Activated naive CD8-positive, alpha-beta T cell treated with anti-CD3 and anti-CD28 coated beads, Interleukin-2, amount 50 U/mL, for 24 hours (primary cell): Measurements from ENCODE around the gene KRTAP10-6.
"Not testable (repeated sequence)": the region's sequence is repeated elsewhere in the genome, so short reads cannot be mapped to it uniquely, and the experiment has no call there.

Experiments used
- ATAC-seq: fragments of 150-1000 bp; cut with Tn5 transposase; one replicate; pipeline ENCODE4 v1.10.0; 2021
- DNase-seq: peaks from one replicate; pipeline ENCODE4 v3.0.0; 2021
- H3K27ac Mint-ChIP-seq: one replicate; pipeline ENCODE4 v1.8.0; 2021; ENCODE audit warnings: mild to moderate bottlenecking, mixed read lengths
- H3K27me3 Mint-ChIP-seq: one replicate; pipeline ENCODE4 v1.8.0; 2021; ENCODE audit warnings: mixed read lengths
- H3K36me3 Mint-ChIP-seq: one replicate; pipeline ENCODE4 v1.8.0; 2021; ENCODE audit warnings: low read depth, mixed read lengths
- H3K4me1 Mint-ChIP-seq: one replicate; pipeline ENCODE4 v1.8.0; 2021; ENCODE audit warnings: mixed read lengths
- H3K4me3 Mint-ChIP-seq: one replicate; pipeline ENCODE4 v1.8.0; 2021; ENCODE audit warnings: mild to moderate bottlenecking, moderate library complexity, mixed read lengths
- H3K9me3 Mint-ChIP-seq: one replicate; pipeline ENCODE4 v1.8.0; 2021; ENCODE audit warnings: mixed read lengths

Gene KRTAP10-6

DNA sequence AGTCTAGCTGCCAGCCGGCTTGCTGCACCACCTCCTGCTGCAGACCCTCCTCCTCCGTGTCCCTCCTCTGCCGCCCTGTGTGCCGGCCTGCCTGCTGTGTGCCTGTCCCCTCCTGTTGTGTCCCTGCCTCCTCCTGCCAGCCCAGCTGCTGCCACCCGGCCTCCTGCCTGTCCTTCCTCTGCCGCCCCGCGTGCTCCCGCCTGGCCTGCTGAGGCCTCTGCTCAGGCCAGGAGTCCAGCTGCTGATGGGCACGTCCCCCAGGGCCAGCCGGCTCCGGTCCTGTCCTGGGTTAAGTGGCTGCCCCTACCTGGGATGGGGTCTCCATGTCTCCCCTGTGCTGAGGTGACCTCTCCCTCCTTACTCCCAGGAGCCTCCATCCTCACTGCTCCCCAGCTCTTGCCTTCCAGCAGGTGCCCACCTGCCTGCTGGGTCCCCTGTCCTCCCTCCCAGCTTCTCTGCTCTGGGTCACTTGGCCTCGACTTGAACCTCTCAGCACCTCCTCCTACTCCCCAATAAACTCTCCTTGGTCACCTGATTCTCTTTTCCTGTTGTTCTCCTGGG lies 20.4 kb upstream of the KRTAP10-6 start:
- Mint-ChIP-seq H3K4me1 (peaks cover 16% of the 10 kb centered on the region), H3K36me3 (peaks cover 3% of the 10 kb centered on the region), H3K27me3 (no peaks in the 10 kb centered on the region), H3K27ac (no peak overlapping the region), H3K4me3 (no peak overlapping the region), H3K9me3 (peaks cover 19% of the 10 kb centered on the region)
- no peak for DNase-seq
- ATAC-seq, result no peak

DNA sequence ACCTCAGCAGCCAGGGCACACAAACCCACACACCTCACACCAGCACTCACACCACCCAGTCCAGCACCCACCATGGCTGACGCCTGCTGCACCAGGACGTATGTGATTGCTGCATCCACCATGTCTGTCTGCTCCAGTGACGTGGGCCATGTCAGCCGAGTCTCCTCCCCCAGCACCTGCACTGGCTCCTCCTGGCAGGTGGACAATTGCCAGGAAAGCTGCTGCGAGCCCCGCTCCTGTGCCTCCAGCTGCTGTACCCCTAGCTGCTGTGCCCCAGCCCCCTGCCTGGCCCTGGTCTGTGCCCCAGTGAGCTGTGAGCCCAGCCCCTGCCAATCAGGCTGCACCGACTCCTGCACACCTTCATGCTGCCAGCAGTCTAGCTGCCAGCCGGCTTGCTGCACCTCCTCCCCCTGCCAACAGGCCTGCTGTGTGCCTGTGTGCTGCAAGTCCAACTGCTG lies 19.8 kb upstream of the KRTAP10-6 start, which contains the start of gene KRTAP10-8:
Gene KRTAP10-8 (plus strand): TSS at position 51 of the 458 bp plus-strand sequence. CDS start 22 bp downstream, at position 73.
- Mint-ChIP-seq H3K9me3 (peaks cover 19% of the 10 kb centered on the region), H3K4me1 (peaks cover 9% of the 10 kb centered on the region), H3K27ac (no peak within 1 kb of the TSS), H3K27me3 (no peaks in the 10 kb centered on the region), H3K4me3 (no peak within 1 kb of the TSS), H3K36me3 (peaks cover 3% of the 10 kb centered on the region)
- ATAC-seq (no peak), DNase-seq (no peak)

DNA sequence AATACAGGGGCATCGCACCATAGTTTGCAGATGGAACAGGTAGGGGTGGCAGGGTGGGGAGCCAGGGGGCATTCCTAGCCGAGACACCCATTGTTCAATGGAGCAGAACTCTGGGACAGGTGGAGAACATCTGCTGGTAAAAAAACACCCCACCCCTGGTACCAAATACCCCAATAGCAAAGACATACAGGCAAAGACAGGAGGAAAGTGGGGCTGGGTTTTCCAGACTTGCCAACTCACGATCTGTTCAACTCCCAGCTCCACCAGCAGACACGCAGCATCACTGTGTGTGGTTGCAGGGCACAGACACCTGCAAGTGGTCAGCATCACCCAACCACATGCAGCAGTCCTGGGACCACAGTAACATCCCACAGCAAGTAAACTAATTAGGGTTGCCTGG lies 19.2 kb upstream of the KRTAP10-6 start:
- Mint-ChIP-seq H3K4me3 (no peak overlapping the region), H3K9me3 (peaks cover 19% of the 10 kb centered on the region), H3K4me1 (peaks cover 6% of the 10 kb centered on the region), H3K27ac (no peak overlapping the region), H3K36me3 (peaks cover 3% of the 10 kb centered on the region), H3K27me3 (no peaks in the 10 kb centered on the region)
- DNase-seq (no peak), ATAC-seq (no peak)

- H3K4me1 Mint-ChIP-seq, H3K4me3 Mint-ChIP-seq, DNase-seq, ATAC-seq, H3K27ac Mint-ChIP-seq, H3K36me3 Mint-ChIP-seq, H3K27me3 Mint-ChIP-seq: not testable (repeated sequence)
- peaks cover 19% of the 10 kb centered on the region for H3K9me3 Mint-ChIP-seq
These were observed 18.0 kb upstream of the KRTAP10-6 start for GRCh38 chr21:44610157-44610843.

DNA sequence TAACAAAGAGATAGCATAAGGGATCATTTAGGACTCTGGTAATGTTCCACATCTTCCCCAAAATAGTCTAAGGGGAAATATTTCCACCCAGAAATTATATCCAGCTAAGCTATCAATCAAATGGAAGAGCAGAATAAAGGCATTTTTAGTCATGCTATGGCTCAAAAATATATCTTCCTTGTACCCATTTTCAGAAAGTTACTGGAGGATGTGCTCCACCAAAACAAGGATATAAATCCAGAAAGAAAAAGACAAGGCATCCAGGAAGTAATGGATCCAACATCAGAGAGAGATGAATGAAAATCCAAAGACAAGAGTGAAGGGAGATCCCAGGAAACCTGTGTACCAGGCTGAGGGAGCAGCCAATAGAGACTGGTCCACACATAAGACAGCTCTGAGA lies 16.9 kb upstream of the KRTAP10-6 start:
- no peaks in the 10 kb centered on the region for H3K4me1 Mint-ChIP-seq
- no peak for DNase-seq
- no peaks in the 10 kb centered on the region for H3K27me3 Mint-ChIP-seq
- H3K27ac Mint-ChIP-seq, result no peak overlapping the region
- H3K9me3 Mint-ChIP-seq, result peaks cover 26% of the 10 kb centered on the region
- no peak for ATAC-seq
- no peak overlapping the region for H3K4me3 Mint-ChIP-seq
- peaks cover 3% of the 10 kb centered on the region for H3K36me3 Mint-ChIP-seq

DNA sequence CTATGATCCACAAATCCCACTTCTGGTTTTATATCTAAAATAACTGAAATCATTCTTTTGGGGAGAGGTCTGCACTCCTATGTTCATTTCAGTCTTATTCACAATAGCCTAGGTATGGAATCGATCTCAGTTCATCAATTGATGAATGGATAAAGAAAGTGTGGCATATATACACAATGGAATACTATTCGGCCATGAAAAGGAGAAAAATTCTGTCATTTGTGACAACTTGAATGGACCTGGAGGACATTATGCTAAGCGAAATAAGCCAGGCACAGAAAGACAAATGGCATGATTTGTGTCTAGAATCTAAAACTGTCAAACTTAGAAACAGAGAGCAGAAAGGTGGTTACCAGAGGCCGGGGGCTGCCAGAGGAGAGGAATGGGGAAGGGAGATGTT lies 14.2 kb upstream of the KRTAP10-6 start:
- peaks cover 23% of the 10 kb centered on the region for H3K9me3 Mint-ChIP-seq
- no peaks in the 10 kb centered on the region for H3K27me3 Mint-ChIP-seq
- DNase-seq, result no peak
- no peak overlapping the region for H3K4me3 Mint-ChIP-seq
- peaks cover 3% of the 10 kb centered on the region for H3K36me3 Mint-ChIP-seq
- H3K27ac Mint-ChIP-seq, result no peak overlapping the region
- H3K4me1 Mint-ChIP-seq, result no peaks in the 10 kb centered on the region
- ATAC-seq, result no peak

- H3K27ac Mint-ChIP-seq, result no peak overlapping the region
These were observed 11.6 kb upstream of the KRTAP10-6 start for GRCh38 chr21:44603911-44604310.

GRCh38 chr21:44603109-44603875 lies 11.0 kb upstream of the KRTAP10-6 start:
- Mint-ChIP-seq H3K27me3 (no peaks in the 10 kb centered on the region), H3K4me3 (no peak overlapping the region), H3K36me3 (no peaks in the 10 kb centered on the region), H3K27ac (no peak overlapping the region), H3K9me3 (peaks cover 13% of the 10 kb centered on the region), H3K4me1 (no peaks in the 10 kb centered on the region)
- DNase-seq, result no peak
- ATAC-seq, result no peak

More at GRCh38 chr21:44603911-44604310, 11.6 kb upstream of the KRTAP10-6 start:
- Mint-ChIP-seq H3K27me3 (no peaks in the 10 kb centered on the region), H3K36me3 (no peaks in the 10 kb centered on the region), H3K9me3 (peaks cover 9% of the 10 kb centered on the region), H3K4me1 (no peaks in the 10 kb centered on the region), H3K4me3 (no peak overlapping the region)
- no peak for DNase-seq
- ATAC-seq, result no peak

DNA sequence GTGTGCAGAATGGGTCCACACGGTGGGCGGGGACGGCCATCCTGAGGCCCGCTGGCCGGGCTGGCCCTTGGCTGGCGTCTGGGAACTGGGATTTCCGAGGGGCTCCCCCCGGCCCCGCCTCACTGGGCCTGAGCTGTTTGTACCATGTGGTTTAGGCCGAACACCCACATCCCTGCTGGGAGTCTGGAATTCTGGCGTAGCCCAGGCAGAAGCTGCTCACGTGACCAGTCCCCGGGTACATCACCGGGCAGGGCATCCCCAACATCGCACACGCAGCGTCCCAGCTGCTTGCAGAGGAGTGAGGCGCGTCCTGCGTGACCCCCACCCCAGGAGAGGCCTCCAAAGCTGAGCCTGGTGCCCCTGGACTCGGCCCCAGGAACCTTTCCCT lies 10.2 kb upstream of the KRTAP10-6 start:
- DNase-seq, result no peak
- H3K4me1 Mint-ChIP-seq, result no peaks in the 10 kb centered on the region
- H3K4me3 Mint-ChIP-seq, result no peak overlapping the region
- ATAC-seq, result no peak
- H3K27ac Mint-ChIP-seq, result no peak overlapping the region
- H3K27me3 Mint-ChIP-seq, result no peaks in the 10 kb centered on the region
- H3K9me3 Mint-ChIP-seq, result peaks cover 13% of the 10 kb centered on the region
- no peaks in the 10 kb centered on the region for H3K36me3 Mint-ChIP-seq

DNA sequence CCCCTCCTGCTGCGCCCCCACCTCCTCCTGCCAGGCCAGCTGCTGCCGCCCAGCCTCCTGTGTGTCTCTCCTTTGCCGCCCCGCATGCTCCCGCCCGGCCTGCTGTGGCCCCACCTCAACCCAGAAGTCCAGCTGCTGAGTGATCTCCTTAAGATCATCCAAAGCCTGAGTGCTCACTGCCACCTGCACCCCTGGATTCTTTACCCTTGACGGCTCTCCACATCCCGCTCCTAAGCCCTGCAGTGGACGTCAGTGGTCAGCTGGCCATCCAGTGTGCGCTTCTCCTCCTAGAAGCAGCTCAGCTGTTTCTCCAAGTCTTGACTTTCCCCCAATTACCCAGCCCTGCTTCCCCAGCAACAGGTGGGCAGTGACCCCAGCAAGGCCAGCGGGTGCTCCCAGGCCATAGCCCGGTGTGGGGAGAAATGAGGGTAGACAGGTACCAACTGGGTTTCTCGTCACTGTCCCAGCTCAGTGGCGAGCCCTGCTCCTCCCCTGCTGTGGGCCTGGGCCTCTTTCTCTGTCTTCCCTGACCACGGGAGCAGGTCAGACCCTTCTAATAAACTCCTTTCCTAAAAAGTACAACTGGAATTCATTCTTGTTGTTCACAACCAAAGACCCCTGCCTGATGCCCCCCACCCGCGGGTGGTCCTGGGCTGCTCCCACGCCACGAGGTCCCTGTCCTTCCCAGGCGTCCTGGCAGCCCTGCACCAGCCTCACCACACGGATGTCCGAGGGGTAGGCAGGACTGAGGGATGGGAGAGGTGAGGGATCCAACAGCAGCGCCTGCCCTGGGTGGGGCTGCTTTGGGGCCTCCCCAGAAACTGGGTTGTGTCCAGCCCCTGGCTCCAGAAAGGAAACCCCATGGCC lies 9.5 kb upstream of the KRTAP10-6 start:
- peaks cover 13% of the 10 kb centered on the region for H3K9me3 Mint-ChIP-seq
- ATAC-seq, result no peak
- no peaks in the 10 kb centered on the region for H3K4me1 Mint-ChIP-seq
- no peak for DNase-seq
- H3K27me3 Mint-ChIP-seq, result no peaks in the 10 kb centered on the region
- no peak overlapping the region for H3K27ac Mint-ChIP-seq
- H3K4me3 Mint-ChIP-seq, result no peak overlapping the region
- H3K36me3 Mint-ChIP-seq, result no peaks in the 10 kb centered on the region

GRCh38 chr21:44601091-44601490 lies 8.8 kb upstream of the KRTAP10-6 start:
- peaks cover 13% of the 10 kb centered on the region for H3K9me3 Mint-ChIP-seq
- not testable (repeated sequence) for H3K27me3 Mint-ChIP-seq

DNA sequence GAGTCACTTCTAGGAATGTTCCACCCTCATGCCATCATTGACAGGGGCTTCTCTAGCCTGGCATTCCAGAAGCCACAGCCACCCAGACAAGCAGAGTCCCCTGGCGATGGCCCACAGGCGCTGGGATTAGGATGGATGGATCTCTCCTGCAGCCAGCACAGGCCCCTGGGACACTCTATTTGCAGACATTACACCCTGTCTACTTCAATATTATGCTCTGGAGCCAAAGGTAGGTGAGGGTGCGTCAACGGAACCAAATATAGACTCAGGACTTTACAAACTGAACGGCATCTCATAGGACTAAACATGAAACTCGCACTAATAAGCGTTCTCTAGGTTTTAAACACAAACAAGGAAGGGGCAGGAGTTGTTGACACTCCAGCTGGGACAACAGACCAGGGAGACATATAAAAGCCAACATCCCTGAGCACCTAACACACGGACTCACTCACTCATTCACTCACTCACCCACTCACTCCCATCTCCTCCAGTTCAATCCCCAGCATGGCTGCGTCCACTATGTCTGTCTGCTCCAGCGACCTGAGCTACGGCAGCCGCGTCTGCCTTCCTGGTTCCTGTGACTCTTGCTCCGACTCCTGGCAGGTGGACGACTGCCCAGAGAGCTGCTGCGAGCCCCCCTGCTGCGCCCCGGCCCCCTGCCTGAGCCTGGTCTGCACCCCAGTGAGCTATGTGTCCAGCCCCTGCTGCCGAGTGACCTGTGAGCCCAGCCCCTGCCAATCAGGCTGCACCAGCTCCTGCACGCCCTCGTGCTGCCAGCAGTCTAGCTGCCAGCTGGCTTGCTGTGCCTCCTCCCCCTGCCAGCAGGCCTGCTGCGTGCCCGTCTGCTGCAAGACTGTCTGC lies 8.0 kb upstream of the KRTAP10-6 start, which contains the start of gene KRTAP10-7:
Gene KRTAP10-7 (plus strand): TSS at position 480 of the 861 bp plus-strand sequence. CDS start 25 bp downstream, at position 505.
- H3K27ac Mint-ChIP-seq, H3K27me3 Mint-ChIP-seq, H3K4me3 Mint-ChIP-seq, H3K4me1 Mint-ChIP-seq, H3K36me3 Mint-ChIP-seq, ATAC-seq, DNase-seq: not testable (repeated sequence)
- H3K9me3 Mint-ChIP-seq, result peaks cover 13% of the 10 kb centered on the region

More at GRCh38 chr21:44601091-44601490, 8.8 kb upstream of the KRTAP10-6 start:
- not testable (repeated sequence) for H3K4me3 Mint-ChIP-seq, ATAC-seq, DNase-seq, H3K36me3 Mint-ChIP-seq, H3K27ac Mint-ChIP-seq, H3K4me1 Mint-ChIP-seq

DNA sequence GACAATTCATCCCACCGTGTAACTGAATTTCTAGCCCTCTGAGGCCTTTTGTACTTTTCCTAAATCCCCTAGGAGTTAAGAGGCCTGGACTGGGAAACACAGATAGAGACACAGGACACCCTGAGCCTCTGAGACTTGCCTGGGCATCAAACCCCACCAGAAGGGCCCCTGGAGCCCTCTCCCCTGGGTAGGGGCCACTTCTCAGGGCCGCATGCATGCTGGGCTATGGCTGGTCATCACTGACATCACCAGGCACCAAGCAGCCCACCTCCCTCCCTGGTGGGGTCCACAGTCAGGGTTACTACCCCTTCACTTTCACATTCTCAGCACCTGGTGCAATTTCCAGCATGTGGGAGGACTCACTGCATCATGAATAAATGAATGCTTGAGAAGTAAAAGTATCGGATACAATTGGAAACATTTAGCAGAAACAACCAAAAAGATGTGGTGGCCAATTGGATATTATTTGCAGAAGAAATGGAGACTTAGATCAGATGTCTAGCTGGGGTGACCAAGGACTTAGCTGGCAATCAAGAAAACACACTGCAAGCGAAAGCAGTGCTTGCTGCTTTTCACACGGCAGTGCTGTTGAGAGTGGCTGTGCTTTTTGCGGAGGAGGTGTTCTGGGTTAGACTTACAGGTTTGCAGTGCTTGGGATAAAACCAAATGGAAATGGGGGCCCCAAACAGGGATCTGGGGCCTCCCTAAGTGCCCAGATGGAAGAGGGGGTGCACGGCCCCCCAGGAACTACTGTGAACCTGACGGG lies 7.1 kb upstream of the KRTAP10-6 start:
- no peaks in the 10 kb centered on the region for H3K27me3 Mint-ChIP-seq
- ATAC-seq (no peak), DNase-seq (no peak)
- H3K4me1 Mint-ChIP-seq, result no peaks in the 10 kb centered on the region
- H3K9me3 Mint-ChIP-seq, result peaks cover 6% of the 10 kb centered on the region
- H3K4me3 Mint-ChIP-seq, result no peak overlapping the region
- no peaks in the 10 kb centered on the region for H3K36me3 Mint-ChIP-seq
- H3K27ac Mint-ChIP-seq, result no peak overlapping the region
